ENCODE data around the gene LRRC45. TPM values are rescaled to one million over a fixed set of nuclear protein-coding genes. Genes with fewer than 3 reads are reported as not detected.
A peak's percentile ranks its signal among the peaks of the same experiment; 100 is the strongest.

The LRRC45 gene
- total RNA-seq, 2 donors from 2014 or later, result 11.8 to 15.4 TPM

GRCh38 chr17:82015311-82015971, 7.7 kb upstream of the LRRC45 start:
- ATAC-seq (replicated peaks in 1 of 2), result no peak
- Mint-ChIP-seq H3K4me1 (ENCODE audit: low read depth) (peaks cover 6% of the 10 kb centered on the region), H3K27ac (no peak overlapping the region), H3K36me3 (ENCODE audit: insufficient read depth in 2 of 2) (no peaks in the 10 kb centered on the region), H3K9me3 (no peaks in the 10 kb centered on the region), H3K27me3 (ENCODE audit: low read depth) (no peaks in the 10 kb centered on the region), H3K4me3 (no peak overlapping the region)
- no peak for DNase-seq

GRCh38 chr17:82016061-82016874, 6.8 kb upstream of the LRRC45 start:
- H3K27ac Mint-ChIP-seq, result no peak overlapping the region
- H3K27me3 Mint-ChIP-seq (ENCODE audit: low read depth), result no peaks in the 10 kb centered on the region
- H3K9me3 Mint-ChIP-seq, result no peaks in the 10 kb centered on the region
- H3K4me3 Mint-ChIP-seq, result no peak overlapping the region
- DNase-seq (no peak), ATAC-seq (replicated peaks in 1 of 2) (no peak)
- peaks cover 11% of the 10 kb centered on the region for H3K4me1 Mint-ChIP-seq (ENCODE audit: low read depth)
- no peaks in the 10 kb centered on the region for H3K36me3 Mint-ChIP-seq (ENCODE audit: insufficient read depth in 2 of 2)

GRCh38 chr17:82016875-82017459, 6.1 kb upstream of the LRRC45 start:
- Mint-ChIP-seq H3K36me3 (ENCODE audit: insufficient read depth in 2 of 2) (no peaks in the 10 kb centered on the region), H3K27ac (no peak overlapping the region)

GRCh38 chr17:82017612-82018151, 5.4 kb upstream of the LRRC45 start:
- no peak overlapping the region for H3K27ac Mint-ChIP-seq
- no peaks in the 10 kb centered on the region for H3K27me3 Mint-ChIP-seq (ENCODE audit: low read depth)
- no peak overlapping the region for H3K4me3 Mint-ChIP-seq
- ATAC-seq (replicated peaks in 1 of 2) (no peak), DNase-seq (no peak)
- no peaks in the 10 kb centered on the region for H3K36me3 Mint-ChIP-seq (ENCODE audit: insufficient read depth in 2 of 2)
- no peaks in the 10 kb centered on the region for H3K9me3 Mint-ChIP-seq
- H3K4me1 Mint-ChIP-seq (ENCODE audit: low read depth), result peaks cover 20% of the 10 kb centered on the region

More at GRCh38 chr17:82016875-82017459, 6.1 kb upstream of the LRRC45 start:
- Mint-ChIP-seq H3K4me3 (no peak overlapping the region), H3K27me3 (ENCODE audit: low read depth) (no peaks in the 10 kb centered on the region), H3K4me1 (ENCODE audit: low read depth) (peaks cover 18% of the 10 kb centered on the region), H3K9me3 (no peaks in the 10 kb centered on the region)
- no peak for ATAC-seq (replicated peaks in 1 of 2)
- no peak for DNase-seq

- H3K4me1 Mint-ChIP-seq (ENCODE audit: low read depth), result peaks cover 20% of the 10 kb centered on the region
- DNase-seq (no peak), ATAC-seq (replicated peaks in 1 of 2) (no peak)
- no peak overlapping the region for H3K27ac Mint-ChIP-seq
- no peaks in the 10 kb centered on the region for H3K36me3 Mint-ChIP-seq (ENCODE audit: insufficient read depth in 2 of 2)
- no peak overlapping the region for H3K4me3 Mint-ChIP-seq
- H3K9me3 Mint-ChIP-seq, result no peaks in the 10 kb centered on the region
- H3K27me3 Mint-ChIP-seq (ENCODE audit: low read depth), result no peaks in the 10 kb centered on the region
Observed at GRCh38 chr17:82018152-82018988, 4.7 kb upstream of the LRRC45 start.

GRCh38 chr17:82018989-82019689, 4.0 kb upstream of the LRRC45 start:
- ATAC-seq (replicated peaks in 1 of 2) (no peak), DNase-seq (no peak)
- no peak overlapping the region for H3K4me3 Mint-ChIP-seq

GRCh38 chr17:82019690-82020571, 3.2 kb upstream of the LRRC45 start:
- DNase-seq (peak; percentile 81 to 84), ATAC-seq (replicated peaks in 1 of 2) (no peak)
- H3K4me1 Mint-ChIP-seq (ENCODE audit: low read depth), result peaks cover 28% of the 10 kb centered on the region
- H3K27ac Mint-ChIP-seq, result no peak overlapping the region
- no peaks in the 10 kb centered on the region for H3K9me3 Mint-ChIP-seq
- H3K36me3 Mint-ChIP-seq (ENCODE audit: insufficient read depth in 2 of 2), result no peaks in the 10 kb centered on the region
- no peaks in the 10 kb centered on the region for H3K27me3 Mint-ChIP-seq (ENCODE audit: low read depth)
- H3K4me3 Mint-ChIP-seq, result peak overlapping the region in 1 of 2 donors; percentile 67

More at GRCh38 chr17:82018989-82019689, 4.0 kb upstream of the LRRC45 start:
- H3K4me1 Mint-ChIP-seq (ENCODE audit: low read depth), result peaks cover 25% of the 10 kb centered on the region
- H3K36me3 Mint-ChIP-seq (ENCODE audit: insufficient read depth in 2 of 2), result no peaks in the 10 kb centered on the region
- H3K27me3 Mint-ChIP-seq (ENCODE audit: low read depth), result no peaks in the 10 kb centered on the region
- no peak overlapping the region for H3K27ac Mint-ChIP-seq
- H3K9me3 Mint-ChIP-seq, result no peaks in the 10 kb centered on the region

- ATAC-seq (replicated peaks in 1 of 2) (no peak), DNase-seq (no peak)
- Mint-ChIP-seq H3K36me3 (ENCODE audit: insufficient read depth in 2 of 2) (no peaks in the 10 kb centered on the region), H3K4me3 (peak overlapping the region; percentile 84 to 89), H3K9me3 (no peaks in the 10 kb centered on the region), H3K4me1 (ENCODE audit: low read depth) (peaks cover 28% of the 10 kb centered on the region), H3K27me3 (ENCODE audit: low read depth) (no peaks in the 10 kb centered on the region), H3K27ac (no peak overlapping the region)
Observed at GRCh38 chr17:82020572-82021106, 2.5 kb upstream of the LRRC45 start.

GRCh38 chr17:82021107-82021899, 1.8 kb upstream of the LRRC45 start:
- no peaks in the 10 kb centered on the region for H3K27me3 Mint-ChIP-seq (ENCODE audit: low read depth)
- ATAC-seq (replicated peaks in 1 of 2), result no peak

GRCh38 chr17:82021900-82022309, 1.2 kb upstream of the LRRC45 start:
- peak overlapping the region; percentile 84 to 89 for H3K4me3 Mint-ChIP-seq
- H3K27me3 Mint-ChIP-seq (ENCODE audit: low read depth), result no peaks in the 10 kb centered on the region
- no peaks in the 10 kb centered on the region for H3K9me3 Mint-ChIP-seq
- peaks cover 0 to under 1% of the 10 kb centered on the region in 2 donors for H3K36me3 Mint-ChIP-seq (ENCODE audit: insufficient read depth in 2 of 2)
- H3K4me1 Mint-ChIP-seq (ENCODE audit: low read depth), result peaks cover 28% of the 10 kb centered on the region
- ATAC-seq (replicated peaks in 1 of 2) (no peak), DNase-seq (no peak)
- no peak overlapping the region for H3K27ac Mint-ChIP-seq

More at GRCh38 chr17:82021107-82021899, 1.8 kb upstream of the LRRC45 start:
- Mint-ChIP-seq H3K4me3 (peak overlapping the region; percentile 84 to 89), H3K27ac (no peak overlapping the region), H3K4me1 (ENCODE audit: low read depth) (peaks cover 28% of the 10 kb centered on the region), H3K36me3 (ENCODE audit: insufficient read depth in 2 of 2) (no peaks in the 10 kb centered on the region), H3K9me3 (no peaks in the 10 kb centered on the region)
- DNase-seq, result peak; percentile 63 to 74

All from activated T-cell treated with anti-CD3 and anti-CD28 coated beads, Interleukin-2, amount 50 U/mL, for 72 hours (primary cell).